Measurements from ENCODE around the gene PIBF1. TPM values are rescaled to one million over a fixed set of nuclear protein-coding genes. Genes with fewer than 3 reads are reported as not detected.
"Not testable (repeated sequence)": the region's sequence is repeated elsewhere in the genome, so short reads cannot be mapped to it uniquely, and the experiment has no call there.

PIBF1 gene
- total RNA-seq, 8 experiments from 2014 or later, result 15.7 to 39.3 (median 23.6) TPM

DNA sequence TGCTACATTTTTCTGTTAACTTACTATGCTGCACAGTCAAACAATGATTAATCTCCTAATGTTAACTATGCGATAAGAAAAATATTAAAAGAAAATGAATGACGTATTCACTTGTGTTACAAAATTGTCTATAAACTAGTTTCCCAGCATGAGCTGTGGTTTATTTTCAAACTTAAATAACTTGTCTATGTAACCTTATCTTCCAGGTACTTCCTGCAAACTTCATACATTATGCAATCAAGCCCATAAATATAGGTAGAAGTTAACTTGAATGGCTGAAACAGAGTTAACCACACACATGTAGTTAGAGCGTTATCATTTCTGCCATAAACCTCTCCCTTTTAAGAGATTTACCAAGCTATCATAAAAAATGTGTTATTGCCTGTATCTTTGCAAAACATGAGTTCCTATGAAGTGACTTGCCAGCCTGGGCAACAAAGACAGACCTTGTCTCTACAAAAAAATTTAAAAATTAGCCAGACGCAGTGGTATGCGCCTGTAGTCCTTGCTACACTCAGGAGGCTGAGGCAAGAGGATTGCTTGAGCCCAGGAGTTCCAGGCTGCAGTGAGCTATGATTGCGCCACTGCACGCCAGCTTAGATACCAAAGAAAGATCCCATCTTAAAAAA is 259.1 kb downstream of the PIBF1 start:
- H3K4me1 ChIP-seq (replicated peaks in 1 of 2), result no peaks in the 10 kb centered on the region
- no peak overlapping the region for H3K27ac ChIP-seq
- 49 to 100% (median 93%) methylated on average over 3 to 7 of the region's 7 CpGs; no CpG with 5 or more reads in 1 of the 10 experiments for WGBS, 10 experiments
- ATAC-seq (replicated peaks in 6 of 8), result no peak
- in situ Hi-C loops (cut with MboI; ENCODE audit: low pct_unique_long_range_greater_than_20kb in 2 of 9, low sequenced_read_pairs in 9 of 9, unreplicated experiment in 9 of 9), result no loop called here
- H3K4me3 ChIP-seq, result no peak overlapping the region

DNA sequence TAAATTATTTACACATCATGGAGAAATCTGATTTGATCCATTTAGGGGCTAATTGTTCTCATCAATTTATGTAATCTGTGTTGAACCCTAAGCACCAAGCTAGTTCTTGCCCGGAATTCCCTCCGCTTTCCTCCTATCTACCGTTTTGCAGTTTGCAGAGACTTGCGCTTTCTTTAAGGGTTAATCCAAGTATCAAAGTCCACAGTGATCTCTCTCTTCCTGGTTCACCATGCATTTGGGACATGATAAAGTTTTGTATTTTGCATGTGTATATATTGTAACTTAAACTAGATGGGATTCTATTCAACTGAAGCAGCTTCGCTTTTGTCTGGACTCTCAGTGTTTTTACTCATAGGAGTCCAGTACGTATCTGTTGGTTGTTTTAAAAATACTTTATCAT is 263.1 kb downstream of the PIBF1 start:
- in situ Hi-C loops (cut with MboI; ENCODE audit: low pct_unique_long_range_greater_than_20kb in 2 of 9, low sequenced_read_pairs in 9 of 9, unreplicated experiment in 9 of 9), result no loop called here
- H3K4me3 ChIP-seq, result no peak overlapping the region
- H3K27ac ChIP-seq, result no peak overlapping the region
- no peak for ATAC-seq (replicated peaks in 6 of 8)
- WGBS, 10 experiments, result 77 to 100% (median 94%) methylated on average over 2 to 6 of the region's 6 CpGs
- no peaks in the 10 kb centered on the region for H3K4me1 ChIP-seq (replicated peaks in 1 of 2)

DNA sequence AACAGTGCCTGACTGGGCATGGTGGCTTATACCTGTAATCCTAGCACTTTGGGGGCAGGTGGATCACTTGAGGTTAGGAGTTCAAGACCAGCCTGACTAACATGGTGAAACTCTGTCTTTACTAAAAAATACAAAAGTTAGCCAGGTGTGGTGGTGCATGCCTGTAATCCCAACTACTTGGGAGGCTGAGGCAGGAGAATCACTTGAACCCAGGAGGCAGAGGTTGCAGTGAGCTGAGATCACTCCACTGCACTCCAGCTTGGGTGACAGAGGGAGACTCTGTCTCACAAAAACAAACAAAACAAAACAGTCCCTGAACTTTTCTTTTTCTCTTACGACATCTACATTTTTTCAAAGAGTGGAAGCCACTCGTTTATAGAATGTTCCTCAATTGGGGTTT is 266.7 kb downstream of the PIBF1 start:
- H3K4me3 ChIP-seq; in situ Hi-C loops (cut with MboI; ENCODE audit: low pct_unique_long_range_greater_than_20kb in 2 of 9, low sequenced_read_pairs in 9 of 9, unreplicated experiment in 9 of 9); H3K4me1 ChIP-seq (replicated peaks in 1 of 2); H3K27ac ChIP-seq; ATAC-seq (replicated peaks in 6 of 8): not testable (repeated sequence)
- WGBS, 10 experiments, result 52 to 100% (median 75%) methylated on average over 2 of the region's 2 CpGs; no CpG with 5 or more reads in 1 of the 10 experiments

DNA sequence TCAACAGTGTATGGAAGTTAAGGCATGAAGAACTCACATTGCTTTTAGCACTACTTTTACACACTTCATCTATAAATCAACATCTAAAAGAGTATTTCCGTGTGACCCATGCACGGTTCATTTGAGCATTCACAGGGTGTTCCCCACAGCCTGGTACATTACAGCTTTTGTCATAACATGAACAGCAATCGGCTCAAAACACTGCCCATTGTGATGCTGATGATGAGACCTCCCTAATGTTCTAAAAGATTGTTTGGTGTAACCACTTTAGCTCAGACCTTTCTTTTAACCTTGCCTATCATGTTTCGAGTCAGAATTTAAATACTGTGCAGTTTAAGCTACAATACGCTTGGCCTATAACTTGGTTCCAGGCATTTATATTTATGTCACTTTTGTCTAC is 272.8 kb downstream of the PIBF1 start:
- peaks cover 4% of the 10 kb centered on the region in 2 donors for H3K4me1 ChIP-seq (replicated peaks in 1 of 2)
- in situ Hi-C loops (cut with MboI; ENCODE audit: low pct_unique_long_range_greater_than_20kb in 2 of 9, low sequenced_read_pairs in 9 of 9, unreplicated experiment in 9 of 9), result no loop called here
- H3K4me3 ChIP-seq, result no peak overlapping the region
- 9 to 100% (median 52%) methylated on average over 1 to 5 of the region's 5 CpGs; no CpG with 5 or more reads in 1 of the 10 experiments for WGBS, 10 experiments
- H3K27ac ChIP-seq, result no peak overlapping the region
- no peak for ATAC-seq (replicated peaks in 6 of 8)

DNA sequence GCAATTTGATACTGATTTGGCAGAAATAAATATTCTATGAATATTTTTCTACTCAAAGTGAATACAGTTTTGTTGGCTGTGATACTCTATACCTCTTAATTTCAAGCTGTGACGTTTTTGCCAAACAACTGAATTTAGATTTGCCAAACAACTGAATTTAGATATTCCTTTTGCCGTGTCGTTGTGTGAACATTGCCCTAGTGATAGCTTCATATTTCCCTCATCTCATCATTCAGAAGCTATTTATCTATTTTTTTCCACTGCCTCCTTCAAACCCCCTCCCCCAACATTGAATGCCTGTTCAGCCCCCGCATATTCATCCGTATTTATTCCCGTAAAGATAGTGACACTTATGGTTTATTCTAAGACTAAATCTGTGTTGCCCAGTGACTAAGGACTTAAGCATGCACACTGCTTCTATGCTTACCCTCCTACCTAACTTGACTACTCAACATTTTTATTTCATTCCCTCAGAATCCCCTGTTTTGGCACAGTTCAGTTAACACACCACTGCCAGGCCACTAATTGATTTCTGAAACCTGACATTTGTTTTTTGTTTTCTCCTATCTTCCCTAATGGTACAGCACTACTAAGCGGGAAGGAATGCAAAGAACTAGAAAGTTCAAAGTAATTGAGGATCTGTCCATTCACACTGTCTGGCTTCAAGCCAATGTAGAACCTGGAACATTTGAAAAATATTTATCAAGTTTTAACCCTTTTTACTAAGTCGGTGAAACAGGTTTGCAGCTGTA is 274.1 kb downstream of the PIBF1 start:
- no peak overlapping the region for H3K27ac ChIP-seq
- 37 to 83% (median 68%) methylated on average over 1 to 8 of the region's 8 CpGs for WGBS, 10 experiments
- peak in 1 of 8 experiments; percentile 1 for ATAC-seq (replicated peaks in 6 of 8)
- no peak overlapping the region for H3K4me3 ChIP-seq
- in situ Hi-C loops (cut with MboI; ENCODE audit: low pct_unique_long_range_greater_than_20kb in 2 of 9, low sequenced_read_pairs in 9 of 9, unreplicated experiment in 9 of 9), result no loop called here
- H3K4me1 ChIP-seq (replicated peaks in 1 of 2), result peaks cover 4 to 7% of the 10 kb centered on the region in 2 donors

DNA sequence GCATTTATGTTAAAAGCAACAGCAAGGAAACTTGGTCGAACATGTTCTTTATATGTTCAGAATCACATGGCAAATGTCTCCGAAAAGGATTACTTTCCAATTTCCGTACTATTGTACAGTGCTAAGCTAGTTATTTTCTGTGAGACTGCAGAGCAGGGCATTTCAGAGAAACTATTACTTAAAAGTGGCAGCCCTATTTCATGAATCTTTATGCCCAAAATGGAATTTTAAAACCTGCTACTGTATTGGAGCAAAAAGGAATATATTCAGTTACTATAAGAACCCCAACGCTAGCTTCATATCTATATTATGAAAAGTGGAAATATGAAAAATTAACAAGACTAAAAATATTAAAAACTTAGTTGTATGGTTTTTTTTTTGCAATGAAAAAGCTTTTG is 274.6 kb downstream of the PIBF1 start:
- 82 to 100% (median 91%) methylated on average over 2 to 4 of the region's 4 CpGs for WGBS, 10 experiments
- no peak for ATAC-seq (replicated peaks in 6 of 8)
- Histone ChIP-seq H3K4me3 (no peak overlapping the region), H3K27ac (no peak overlapping the region), H3K4me1 (replicated peaks in 1 of 2) (peaks cover 4 to 7% of the 10 kb centered on the region in 2 donors)
- in situ Hi-C loops (cut with MboI; ENCODE audit: low pct_unique_long_range_greater_than_20kb in 2 of 9, low sequenced_read_pairs in 9 of 9, unreplicated experiment in 9 of 9), result no loop called here

DNA sequence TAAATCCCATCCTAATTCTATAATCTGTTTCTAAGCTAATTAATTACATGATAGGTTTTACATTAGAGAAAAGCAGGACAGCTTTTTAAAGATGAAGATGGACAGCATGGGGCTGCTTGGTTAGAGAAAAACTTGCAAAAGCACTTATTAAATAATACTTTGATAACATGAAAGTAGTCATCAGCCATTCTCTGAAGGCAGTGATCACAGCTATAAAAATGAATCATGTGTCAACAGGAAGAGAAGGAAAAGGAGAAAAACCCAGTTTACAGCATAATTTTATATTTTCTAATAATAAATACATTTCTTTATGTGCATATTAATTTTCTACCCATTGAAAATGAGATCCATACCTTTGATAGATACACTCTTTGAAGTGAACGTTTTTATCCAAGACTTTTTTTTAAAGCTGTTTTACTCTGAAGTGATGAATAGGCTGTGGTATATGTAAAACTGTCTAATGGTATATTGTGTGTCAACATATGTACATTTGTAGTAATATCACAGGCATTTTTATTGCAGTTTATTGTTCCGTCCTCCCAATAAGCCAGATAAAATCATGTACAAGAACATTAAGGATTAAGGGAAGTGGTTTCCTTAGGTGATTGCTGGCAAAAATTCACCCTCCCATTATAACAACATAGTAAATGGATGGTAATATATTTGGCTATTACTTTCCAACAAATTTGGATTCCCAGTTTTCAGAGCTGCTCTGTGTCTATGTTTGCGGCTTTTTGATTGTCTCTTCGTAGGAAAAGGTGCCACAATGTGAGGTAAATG is 275.5 kb downstream of the PIBF1 start:
- H3K4me3 ChIP-seq, result no peak overlapping the region
- 71 to 92% (median 81%) methylated on average over 3 to 4 of the region's 4 CpGs for WGBS, 10 experiments
- H3K27ac ChIP-seq, result no peak overlapping the region
- no peak for ATAC-seq (replicated peaks in 6 of 8)
- in situ Hi-C loops (cut with MboI; ENCODE audit: low pct_unique_long_range_greater_than_20kb in 2 of 9, low sequenced_read_pairs in 9 of 9, unreplicated experiment in 9 of 9), result no loop called here
- peaks cover 4 to 7% of the 10 kb centered on the region in 2 donors for H3K4me1 ChIP-seq (replicated peaks in 1 of 2)

DNA sequence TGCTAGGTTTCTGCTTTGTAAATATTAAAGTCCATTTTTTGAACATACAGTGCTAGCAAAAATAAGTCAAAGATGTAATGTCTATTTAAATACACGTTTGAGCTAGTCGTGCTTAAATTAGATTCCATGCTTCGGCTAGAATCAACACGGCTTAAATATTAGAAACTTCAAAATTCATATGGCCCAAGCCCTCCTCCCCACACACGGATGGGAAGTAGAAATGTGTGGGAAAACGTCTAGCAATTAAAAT is 276.1 kb downstream of the PIBF1 start:
- H3K27ac ChIP-seq, result no peak overlapping the region
- WGBS, 10 experiments, result 6 to 41% (median 18%) methylated on average over 3 to 6 of the region's 6 CpGs
- in situ Hi-C loops (cut with MboI; ENCODE audit: low pct_unique_long_range_greater_than_20kb in 2 of 9, low sequenced_read_pairs in 9 of 9, unreplicated experiment in 9 of 9), result no loop called here
- peak overlapping the region in 3 of 5 donors; percentile 58 to 76 (median 67) for H3K4me3 ChIP-seq
- ATAC-seq (replicated peaks in 6 of 8), result no peak
- peaks cover 4 to 7% of the 10 kb centered on the region in 2 donors for H3K4me1 ChIP-seq (replicated peaks in 1 of 2)

DNA sequence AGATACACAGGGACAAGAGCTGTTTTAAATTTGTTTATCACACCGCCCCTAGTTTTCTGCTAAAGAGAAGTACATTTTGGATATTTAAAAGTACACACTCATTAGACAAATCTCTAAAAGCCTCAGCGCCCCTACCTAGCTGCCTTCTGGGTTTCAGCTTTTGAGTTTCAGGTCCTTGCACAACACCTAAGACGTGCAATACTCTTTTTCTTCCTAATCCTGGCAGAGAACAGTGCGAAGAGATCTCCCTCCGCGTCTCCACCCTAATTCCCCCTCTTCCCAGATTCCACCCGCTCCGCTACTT is 276.5 kb downstream of the PIBF1 start:
- WGBS, 10 experiments, result 0 to 43% (median 10%) methylated on average over 1 to 2 of the region's 8 CpGs; no CpG with 5 or more reads in 4 of the 10 experiments
- H3K4me1 ChIP-seq (replicated peaks in 1 of 2), result peaks cover 4 to 7% of the 10 kb centered on the region in 2 donors
- ATAC-seq (replicated peaks in 6 of 8), result peak in 1 of 8 experiments; percentile 3
- H3K4me3 ChIP-seq, result peak overlapping the region; percentile 45 to 76 (median 58)
- in situ Hi-C loops (cut with MboI; ENCODE audit: low pct_unique_long_range_greater_than_20kb in 2 of 9, low sequenced_read_pairs in 9 of 9, unreplicated experiment in 9 of 9), result no loop called here
- no peak overlapping the region for H3K27ac ChIP-seq

DNA sequence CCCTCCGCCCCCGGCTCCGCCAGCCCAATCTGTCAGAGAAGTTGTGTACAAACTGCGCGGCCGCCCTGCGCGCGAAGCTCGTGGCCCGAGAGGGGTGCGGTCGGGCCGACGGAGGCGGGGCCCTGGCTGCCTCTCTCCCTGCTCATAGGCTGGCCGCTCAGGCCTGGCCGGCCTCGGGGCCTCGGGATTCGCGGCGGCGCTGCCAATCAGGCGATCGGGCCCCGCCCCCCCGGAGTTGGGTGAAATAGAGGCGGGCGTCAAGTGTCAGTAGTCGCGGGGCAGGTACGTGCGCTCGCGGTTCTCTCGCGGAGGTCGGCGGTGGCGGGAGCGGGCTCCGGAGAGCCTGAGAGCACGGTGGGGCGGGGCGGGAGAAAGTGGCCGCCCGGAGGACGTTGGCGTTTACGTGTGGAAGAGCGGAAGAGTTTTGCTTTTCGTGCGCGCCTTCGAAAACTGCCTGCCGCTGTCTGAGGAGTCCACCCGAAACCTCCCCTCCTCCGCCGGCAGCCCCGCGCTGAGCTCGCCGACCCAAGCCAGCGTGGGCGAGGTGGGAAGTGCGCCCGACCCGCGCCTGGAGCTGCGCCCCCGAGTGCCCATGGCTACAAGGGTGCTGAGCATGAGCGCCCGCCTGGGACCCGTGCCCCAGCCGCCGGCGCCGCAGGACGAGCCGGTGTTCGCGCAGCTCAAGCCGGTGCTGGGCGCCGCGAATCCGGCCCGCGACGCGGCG is 277.0 kb downstream of the PIBF1 start, which contains the start of gene KLF5:
Gene KLF5 (plus strand): TSS at position 270 of the 724 bp plus-strand sequence. CDS start 323 bp downstream, at position 593.
- H3K4me3 ChIP-seq, result peak within 1 kb of the TSS; percentile 45 to 76 (median 58)
- H3K4me1 ChIP-seq (replicated peaks in 1 of 2), result peaks cover 4 to 7% of the 10 kb centered on the region in 2 donors
- peak; percentile 90 to 95 (median 93) for ATAC-seq (replicated peaks in 6 of 8)
- WGBS, 10 experiments, result 0% methylated on average over 8 of the region's 93 CpGs; no CpG with 5 or more reads in 9 of the 10 experiments
- in situ Hi-C loops (cut with MboI; ENCODE audit: low pct_unique_long_range_greater_than_20kb in 2 of 9, low sequenced_read_pairs in 9 of 9, unreplicated experiment in 9 of 9), result no loop called here
- peak within 1 kb of the TSS in 1 of 2 donors; percentile 1 for H3K27ac ChIP-seq

DNA sequence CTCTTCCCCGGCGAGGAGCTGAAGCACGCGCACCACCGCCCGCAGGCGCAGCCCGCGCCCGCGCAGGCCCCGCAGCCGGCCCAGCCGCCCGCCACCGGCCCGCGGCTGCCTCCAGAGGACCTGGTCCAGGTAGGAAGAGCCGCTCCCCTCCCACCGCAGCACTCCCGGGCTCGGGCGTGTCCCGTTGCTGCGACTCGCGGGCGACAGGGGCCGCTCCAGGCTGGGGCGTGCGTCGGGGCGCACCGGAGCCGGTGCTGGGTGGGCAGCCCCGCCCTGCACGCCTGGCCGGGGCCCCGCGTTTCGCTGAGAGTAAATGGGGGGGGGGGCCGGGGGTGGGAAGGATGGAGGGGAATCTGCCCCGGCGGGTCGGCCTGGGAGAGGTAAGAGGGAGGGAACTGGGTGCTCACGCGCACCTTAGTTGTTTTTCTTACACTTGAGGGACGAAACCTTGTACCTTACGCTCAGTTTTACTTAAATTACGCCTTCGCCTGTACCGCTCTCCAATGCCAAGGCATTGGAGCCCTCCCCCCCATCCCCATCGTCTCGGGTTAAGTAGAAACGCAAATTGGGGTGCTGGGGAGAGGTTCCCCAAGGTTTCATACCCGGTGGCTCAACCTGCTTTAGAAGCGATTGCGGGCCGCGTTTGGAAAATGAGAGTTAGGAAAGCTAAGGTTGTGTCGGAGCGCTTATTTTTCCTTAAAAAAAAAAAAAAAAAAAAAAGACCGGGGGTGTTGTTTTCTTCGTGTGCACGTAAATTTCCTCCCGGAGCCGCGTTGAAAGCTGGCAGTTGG is 277.7 kb downstream of the PIBF1 start:
- ATAC-seq (replicated peaks in 6 of 8), result peak; percentile 5 to 65 (median 57)
- WGBS, 10 experiments, result 0 to 13% (median 0%) methylated on average over 1 to 17 of the region's 68 CpGs; no CpG with 5 or more reads in 4 of the 10 experiments
- in situ Hi-C loops (cut with MboI; ENCODE audit: low pct_unique_long_range_greater_than_20kb in 2 of 9, low sequenced_read_pairs in 9 of 9, unreplicated experiment in 9 of 9), result no loop called here
- H3K4me1 ChIP-seq (replicated peaks in 1 of 2), result peaks cover 4 to 7% of the 10 kb centered on the region in 2 donors
- H3K4me3 ChIP-seq, result peak overlapping the region; percentile 45 to 76 (median 58)
- peak overlapping the region in 1 of 2 donors; percentile 1 for H3K27ac ChIP-seq
